Suprapubic skin (tissue), 3 donors: ENCODE results near the gene UQCC5.

Experiments used
- POLR2AphosphoS5 ChIP-seq, 3 donors: sonication (generic); formaldehyde crosslinking; IDR thresholded peaks; one replicate each; pipeline ENCODE4 v1.6.1; 2017; ENCODE audit warnings: antibody characterized with exemption in 3 of 3
- TF ChIP-seq, protein P1 (sequence below), 2 donors: fragments of 200-600 bp in 1 of 2; fragments of 450-650 bp in 1 of 2; sonication (generic) in 1 of 2; IDR thresholded peaks; one replicate each; pipeline ENCODE4 v1.5.1; 2016 to 2019; ENCODE audit warnings: antibody characterized with exemption in 2 of 2, mild to moderate bottlenecking in 1 of 2, moderate library complexity in 1 of 2

GRCh38 chr3:52533623-52534280 is 2.7 kb upstream of the UQCC5 start, which contains the start of gene NT5DC2:
- TF ChIP-seq, protein P1, sequence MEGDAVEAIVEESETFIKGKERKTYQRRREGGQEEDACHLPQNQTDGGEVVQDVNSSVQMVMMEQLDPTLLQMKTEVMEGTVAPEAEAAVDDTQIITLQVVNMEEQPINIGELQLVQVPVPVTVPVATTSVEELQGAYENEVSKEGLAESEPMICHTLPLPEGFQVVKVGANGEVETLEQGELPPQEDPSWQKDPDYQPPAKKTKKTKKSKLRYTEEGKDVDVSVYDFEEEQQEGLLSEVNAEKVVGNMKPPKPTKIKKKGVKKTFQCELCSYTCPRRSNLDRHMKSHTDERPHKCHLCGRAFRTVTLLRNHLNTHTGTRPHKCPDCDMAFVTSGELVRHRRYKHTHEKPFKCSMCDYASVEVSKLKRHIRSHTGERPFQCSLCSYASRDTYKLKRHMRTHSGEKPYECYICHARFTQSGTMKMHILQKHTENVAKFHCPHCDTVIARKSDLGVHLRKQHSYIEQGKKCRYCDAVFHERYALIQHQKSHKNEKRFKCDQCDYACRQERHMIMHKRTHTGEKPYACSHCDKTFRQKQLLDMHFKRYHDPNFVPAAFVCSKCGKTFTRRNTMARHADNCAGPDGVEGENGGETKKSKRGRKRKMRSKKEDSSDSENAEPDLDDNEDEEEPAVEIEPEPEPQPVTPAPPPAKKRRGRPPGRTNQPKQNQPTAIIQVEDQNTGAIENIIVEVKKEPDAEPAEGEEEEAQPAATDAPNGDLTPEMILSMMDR (IDR thresholded peaks at IDR 0.05), result no peak
- no peak for TF ChIP-seq POLR2AphosphoS5 (IDR thresholded peaks at IDR 0.05)
